Panc1 (cell line): ENCODE results near the gene MXD4. TPM values are rescaled to one million over a fixed set of nuclear protein-coding genes. Genes with fewer than 3 reads are reported as not detected.

Experiments used
- ATAC-seq: fragments of 200-7000 bp; cut with Tn5 transposase; 2 replicates; pipeline ENCODE4 v1.9.1; 2020; ENCODE audit warnings: mild to moderate bottlenecking, moderate library complexity
- BruUV-seq: library from RNA; stranded (reverse); fragments of 400-500 nt; replicated peaks from 2 replicates; lab custom pipeline; 2021; lab: Mats Ljungman, UMichigan
- CTCF ChIA-PET: fragments of 300-600 bp; sonication (Branson Sonifier 250); formaldehyde crosslinking; loops from one replicate; lab custom pipeline; 2022; ENCODE audit warnings: antibody characterized with exemption; lab: Charles Lee
- POLR2A ChIA-PET: fragments of 300-600 bp; sonication (Branson Sonifier 250); formaldehyde crosslinking; loops from one replicate; lab custom pipeline; 2022; ENCODE audit warnings: antibody characterized with exemption; lab: Charles Lee
- DNase-seq: peaks from one replicate; pipeline ENCODE4 v3.0.0-alpha.2; 2010; ENCODE audit warnings: low read depth, low spot score
- H3K27ac ChIP-seq: 2 replicates; pipeline ENCODE4 v1.5.1; 2011; ENCODE audit warnings: mild to moderate bottlenecking, low read length, inconsistent platforms
- H3K27me3 ChIP-seq: fragments of 200-500 bp; sonication (Bioruptor generic); 2 replicates; pipeline ENCODE4 v1.6.0; 2014; ENCODE audit warnings: low read length, inconsistent platforms; ENCODE audit not compliant: control insufficient read depth, insufficient read depth
- H3K36me3 ChIP-seq: fragments of 200-500 bp; sonication (Bioruptor generic); 2 replicates; pipeline ENCODE4 v1.5.1; 2014; ENCODE audit warnings: inconsistent platforms, mild to moderate bottlenecking, low read length, moderate library complexity; ENCODE audit not compliant: control insufficient read depth, insufficient read depth
- H3K4me1 ChIP-seq: 2 replicates; pipeline ENCODE4 v1.5.1; 2011; ENCODE audit warnings: inconsistent platforms, mild to moderate bottlenecking, low read length, moderate library complexity; ENCODE audit not compliant: control insufficient read depth, insufficient read depth
- H3K4me3 ChIP-seq, 2 experiments: 2 replicates each; pipeline ENCODE4 v1.5.1; 2011 to 2012; ENCODE audit warnings: low read depth in 2 of 2, low read length in 2 of 2, mild to moderate bottlenecking in 2 of 2, inconsistent platforms in 1 of 2, moderate library complexity in 1 of 2
- H3K9me3 ChIP-seq: fragments of 200-500 bp; sonication (Bioruptor generic); 2 replicates; pipeline ENCODE4 v1.5.1; 2014; ENCODE audit warnings: low read depth, mild to moderate bottlenecking, inconsistent platforms, low read length, moderate library complexity; ENCODE audit not compliant: control insufficient read depth, insufficient read depth
- POLR2AphosphoS5 ChIP-seq: IDR thresholded peaks from 2 replicates; pipeline ENCODE4 v1.6.1; 2012; ENCODE audit warnings: mild to moderate bottlenecking, low read depth, low read length, moderate library complexity
- REST ChIP-seq, 2 experiments: IDR thresholded peaks; 2 replicates each; pipeline ENCODE4 v1.6.1; 2011 to 2012; ENCODE audit warnings: low read depth in 2 of 2, control low read depth in 1 of 2, low read length in 1 of 2, mild to moderate bottlenecking in 1 of 2, moderate library complexity in 1 of 2; ENCODE audit not compliant: insufficient read depth in 1 of 2
- SIN3A ChIP-seq: IDR thresholded peaks from 2 replicates; pipeline ENCODE4 v1.6.1; 2012; ENCODE audit warnings: low read depth, mild to moderate bottlenecking, low read length, moderate library complexity, borderline replicate concordance; ENCODE audit not compliant: insufficient read depth
- TCF7L2 ChIP-seq: IDR thresholded peaks from 2 replicates; pipeline ENCODE4 v1.6.1; 2011; ENCODE audit warnings: mild to moderate bottlenecking, low read depth, low read length, inconsistent platforms
- in situ Hi-C: cut with HindIII; loops from 2 replicates; pipeline ENCODE4 v1.10.0; 2016; ENCODE audit warnings: low sequenced_read_pairs, low pct_unique_long_range_greater_than_20kb
- intact Hi-C: fragments of 100-400 bp; cut with micrococcal nuclease; formaldehyde crosslinking; loops from one replicate; pipeline ENCODE4 v1.10.0; 2022; ENCODE audit not compliant: unreplicated experiment
- total RNA-seq: library from RNA; stranded (reverse); gene quantifications from one replicate; pipeline ENCODE4 v1.2.1, GENCODE V29; 2021; ENCODE audit not compliant: unreplicated experiment
- TF ChIP-seq, protein P1 (sequence below): fragments of 450-650 bp; IDR thresholded peaks from 2 replicates; pipeline ENCODE4 v1.5.1; 2017; ENCODE audit warnings: mild to moderate bottlenecking

MXD4 gene
- total RNA-seq, 1 experiment from 2014 or later: 32.7 TPM

DNA sequence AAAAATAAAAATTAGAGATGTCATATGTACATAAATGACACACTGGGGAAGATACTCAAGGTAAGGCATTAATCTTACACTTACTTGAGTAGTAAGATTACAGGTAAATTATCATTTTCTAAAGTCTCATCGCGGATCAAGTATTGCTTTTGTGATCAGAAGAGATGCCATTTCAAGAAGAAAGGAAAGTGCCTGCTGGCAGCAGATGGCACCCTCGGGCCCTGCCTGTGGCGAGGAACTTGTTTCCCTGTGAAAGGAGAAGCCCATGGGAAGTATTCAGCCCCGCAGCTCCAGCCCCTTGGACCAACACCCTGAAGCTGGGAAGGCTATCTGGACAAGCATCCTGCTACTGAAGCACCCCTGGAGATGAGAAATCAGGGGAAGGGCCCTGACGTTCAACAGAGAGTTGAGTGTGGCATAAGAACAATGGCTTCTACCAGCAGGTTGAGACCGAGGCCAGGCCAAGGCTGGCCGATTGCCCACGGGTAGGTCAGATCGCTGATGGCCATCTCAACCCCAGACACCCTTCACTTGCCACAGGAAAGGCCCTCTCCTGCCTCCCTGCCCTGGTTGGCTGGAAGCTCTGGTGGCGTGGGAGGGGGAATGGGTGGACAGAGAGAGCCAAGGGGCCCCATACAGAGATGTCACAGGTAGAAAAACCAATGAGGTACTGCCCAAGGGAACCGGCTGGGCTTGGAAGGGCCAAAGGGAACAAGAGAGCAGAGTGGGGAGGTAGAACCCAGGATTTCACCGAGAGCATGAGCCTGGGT lies 18.8 kb upstream of the MXD4 start:
- POLR2A ChIA-PET: no interaction called here
- CTCF ChIA-PET: no interaction called here
- Histone ChIP-seq H3K4me3 (no peak overlapping the region), H3K9me3 (no peaks in the 10 kb centered on the region), H3K27me3 (no peaks in the 10 kb centered on the region), H3K36me3 (no peaks in the 10 kb centered on the region), H3K4me1 (no peaks in the 10 kb centered on the region), H3K27ac (no peak overlapping the region)
- TF ChIP-seq TCF7L2 (no peak), SIN3A (no peak), POLR2AphosphoS5 (no peak), REST (IDR thresholded peaks at IDR 0.05; ENCODE audit: insufficient read depth in 1 of 2, low read depth in 2 of 2, low read length in 1 of 2) (no peak)
- TF ChIP-seq, protein P1, sequence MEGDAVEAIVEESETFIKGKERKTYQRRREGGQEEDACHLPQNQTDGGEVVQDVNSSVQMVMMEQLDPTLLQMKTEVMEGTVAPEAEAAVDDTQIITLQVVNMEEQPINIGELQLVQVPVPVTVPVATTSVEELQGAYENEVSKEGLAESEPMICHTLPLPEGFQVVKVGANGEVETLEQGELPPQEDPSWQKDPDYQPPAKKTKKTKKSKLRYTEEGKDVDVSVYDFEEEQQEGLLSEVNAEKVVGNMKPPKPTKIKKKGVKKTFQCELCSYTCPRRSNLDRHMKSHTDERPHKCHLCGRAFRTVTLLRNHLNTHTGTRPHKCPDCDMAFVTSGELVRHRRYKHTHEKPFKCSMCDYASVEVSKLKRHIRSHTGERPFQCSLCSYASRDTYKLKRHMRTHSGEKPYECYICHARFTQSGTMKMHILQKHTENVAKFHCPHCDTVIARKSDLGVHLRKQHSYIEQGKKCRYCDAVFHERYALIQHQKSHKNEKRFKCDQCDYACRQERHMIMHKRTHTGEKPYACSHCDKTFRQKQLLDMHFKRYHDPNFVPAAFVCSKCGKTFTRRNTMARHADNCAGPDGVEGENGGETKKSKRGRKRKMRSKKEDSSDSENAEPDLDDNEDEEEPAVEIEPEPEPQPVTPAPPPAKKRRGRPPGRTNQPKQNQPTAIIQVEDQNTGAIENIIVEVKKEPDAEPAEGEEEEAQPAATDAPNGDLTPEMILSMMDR: no peak
- in situ Hi-C loops (no loop called here), intact Hi-C loops (no loop called here)
- no peak for DNase-seq
- BruUV-seq: no TSS peak
- no peak for ATAC-seq

- Histone ChIP-seq H3K9me3 (no peaks in the 10 kb centered on the region), H3K4me1 (no peaks in the 10 kb centered on the region), H3K4me3 (no peak overlapping the region), H3K36me3 (no peaks in the 10 kb centered on the region), H3K27me3 (no peaks in the 10 kb centered on the region), H3K27ac (no peak overlapping the region)
- CTCF ChIA-PET: no interaction called here
- in situ Hi-C loops: no loop called here
- no peak for ATAC-seq
- POLR2A ChIA-PET: no interaction called here
- TF ChIP-seq REST (IDR thresholded peaks at IDR 0.05; ENCODE audit: insufficient read depth in 1 of 2, low read depth in 2 of 2, low read length in 1 of 2) (no peak), TCF7L2 (no peak), POLR2AphosphoS5 (no peak), SIN3A (no peak)
- TF ChIP-seq, protein P1: no peak
- no TSS peak for BruUV-seq
- DNase-seq: no peak
- intact Hi-C loops: no loop called here
Observed at GRCh38 chr4:2277956-2278355, 16.0 kb upstream of the MXD4 start.
